ENCODE results near the gene ZNF326.
"Not testable (repeated sequence)": the region's sequence is repeated elsewhere in the genome, so short reads cannot be mapped to it uniquely, and the experiment has no call there.

- not testable (repeated sequence) for TF ChIP-seq CTCF, POLR2AphosphoS5 (IDR thresholded peaks at IDR 0.05)
These were observed 10.3 kb upstream of the ZNF326 start for GRCh38 chr1:89984564-89985116.
